GM21737 (cell line): ENCODE data around the gene FOLR3.
"Not testable (repeated sequence)": the region's sequence is repeated elsewhere in the genome, so short reads cannot be mapped to it uniquely, and the experiment has no call there.

Experiments used
- ATAC-seq: cut with Tn5 transposase; IDR thresholded peaks from one replicate; pipeline ENCODE4 v1.9.1; 2021; ENCODE audit warnings: mild to moderate bottlenecking, moderate library complexity; ENCODE audit not compliant: unreplicated experiment

Gene FOLR3

GRCh38 chr11:72123117-72123653 is 12.3 kb upstream of the FOLR3 start:
- ATAC-seq = no peak

- ATAC-seq = no peak
Measured at GRCh38 chr11:72124046-72124445, 11.5 kb upstream of the FOLR3 start.

- no peak for ATAC-seq
Measured at GRCh38 chr11:72125956-72126355, 9.6 kb upstream of the FOLR3 start.

GRCh38 chr11:72127923-72128322 is 7.6 kb upstream of the FOLR3 start:
- ATAC-seq = no peak

GRCh38 chr11:72129381-72129780 is 6.1 kb upstream of the FOLR3 start:
- no peak for ATAC-seq

- no peak for ATAC-seq
Measured at GRCh38 chr11:72132646-72133045, 2.9 kb upstream of the FOLR3 start.

- ATAC-seq = no peak
Measured at GRCh38 chr11:72135891-72136683, 562 bp downstream of the FOLR3 start.

- no peak for ATAC-seq
Measured at GRCh38 chr11:72136684-72137262, 1.2 kb downstream of the FOLR3 start.

- no peak for ATAC-seq
Measured at GRCh38 chr11:72138821-72139390, 3.4 kb downstream of the FOLR3 start.

- ATAC-seq = no peak
Measured at GRCh38 chr11:72139500-72139899, 4.0 kb downstream of the FOLR3 start.

- no peak for ATAC-seq
Measured at GRCh38 chr11:72140661-72141060, 5.1 kb downstream of the FOLR3 start.

- ATAC-seq = no peak
Measured at GRCh38 chr11:72141066-72141465, 5.5 kb downstream of the FOLR3 start.

- not testable (repeated sequence) for ATAC-seq
Measured at GRCh38 chr11:72142086-72142485, 6.6 kb downstream of the FOLR3 start.

GRCh38 chr11:72142543-72142942 is 7.0 kb downstream of the FOLR3 start:
- not testable (repeated sequence) for ATAC-seq

GRCh38 chr11:72144807-72145565 is 9.5 kb downstream of the FOLR3 start:
- no peak for ATAC-seq

- no peak for ATAC-seq
Measured at GRCh38 chr11:72146625-72147024, 11.1 kb downstream of the FOLR3 start.

- ATAC-seq = no peak
Measured at GRCh38 chr11:72150882-72151281, 15.4 kb downstream of the FOLR3 start.

- not testable (repeated sequence) for ATAC-seq
Measured at GRCh38 chr11:72153874-72154273, 18.3 kb downstream of the FOLR3 start.

- no peak for ATAC-seq
Measured at GRCh38 chr11:72154816-72155215, 19.3 kb downstream of the FOLR3 start.

GRCh38 chr11:72155751-72156150 is 20.2 kb downstream of the FOLR3 start:
- ATAC-seq = no peak

- ATAC-seq = no peak
Measured at GRCh38 chr11:72157131-72157530, 21.6 kb downstream of the FOLR3 start.
